ENCODE data around the gene TENT5C.

The TENT5C gene

GRCh38 chr1:117639741-117640140, 33.9 kb downstream of the TENT5C start:
- Histone ChIP-seq H3K4me3 (ENCODE audit: low read length, poor library complexity, severe bottlenecking) (no peak overlapping the region), H3K9me2 (replicated peaks; ENCODE audit: low read depth, low read length) (no peaks in the 10 kb centered on the region), H2AFZ (ENCODE audit: low read length) (no peak overlapping the region), H3K9ac (ENCODE audit: low read depth, low read length, poor library complexity, severe bottlenecking) (no peak overlapping the region), H3K79me2 (ENCODE audit: insufficient read depth, low read length) (no peaks in the 10 kb centered on the region), H3K27me3 (ENCODE audit: insufficient read depth, low read length, poor library complexity, severe bottlenecking) (no peaks in the 10 kb centered on the region), H3K9me3 (ENCODE audit: insufficient read depth, low read depth, low read length) (no peaks in the 10 kb centered on the region), H3K4me2 (ENCODE audit: low read depth, low read length, poor library complexity, severe bottlenecking) (no peak overlapping the region), H4K20me1 (ENCODE audit: insufficient read depth, low read length, poor library complexity, severe bottlenecking) (no peaks in the 10 kb centered on the region), H3K36me3 (ENCODE audit: insufficient read depth, low read length) (no peaks in the 10 kb centered on the region), H3F3A (ENCODE audit: low read depth) (no peaks in the 10 kb centered on the region), H3K4me1 (ENCODE audit: insufficient read depth, low read length, poor library complexity, severe bottlenecking) (peaks cover 27% of the 10 kb centered on the region)
- TF ChIP-seq, protein P1, sequence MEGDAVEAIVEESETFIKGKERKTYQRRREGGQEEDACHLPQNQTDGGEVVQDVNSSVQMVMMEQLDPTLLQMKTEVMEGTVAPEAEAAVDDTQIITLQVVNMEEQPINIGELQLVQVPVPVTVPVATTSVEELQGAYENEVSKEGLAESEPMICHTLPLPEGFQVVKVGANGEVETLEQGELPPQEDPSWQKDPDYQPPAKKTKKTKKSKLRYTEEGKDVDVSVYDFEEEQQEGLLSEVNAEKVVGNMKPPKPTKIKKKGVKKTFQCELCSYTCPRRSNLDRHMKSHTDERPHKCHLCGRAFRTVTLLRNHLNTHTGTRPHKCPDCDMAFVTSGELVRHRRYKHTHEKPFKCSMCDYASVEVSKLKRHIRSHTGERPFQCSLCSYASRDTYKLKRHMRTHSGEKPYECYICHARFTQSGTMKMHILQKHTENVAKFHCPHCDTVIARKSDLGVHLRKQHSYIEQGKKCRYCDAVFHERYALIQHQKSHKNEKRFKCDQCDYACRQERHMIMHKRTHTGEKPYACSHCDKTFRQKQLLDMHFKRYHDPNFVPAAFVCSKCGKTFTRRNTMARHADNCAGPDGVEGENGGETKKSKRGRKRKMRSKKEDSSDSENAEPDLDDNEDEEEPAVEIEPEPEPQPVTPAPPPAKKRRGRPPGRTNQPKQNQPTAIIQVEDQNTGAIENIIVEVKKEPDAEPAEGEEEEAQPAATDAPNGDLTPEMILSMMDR (conservative IDR thresholded peaks at IDR 0.05; ENCODE audit: low read length), result no peak
- TF ChIP-seq EZH2phosphoT487 (IDR thresholded peaks at IDR 0.05; ENCODE audit: borderline replicate concordance), result no peak

DNA sequence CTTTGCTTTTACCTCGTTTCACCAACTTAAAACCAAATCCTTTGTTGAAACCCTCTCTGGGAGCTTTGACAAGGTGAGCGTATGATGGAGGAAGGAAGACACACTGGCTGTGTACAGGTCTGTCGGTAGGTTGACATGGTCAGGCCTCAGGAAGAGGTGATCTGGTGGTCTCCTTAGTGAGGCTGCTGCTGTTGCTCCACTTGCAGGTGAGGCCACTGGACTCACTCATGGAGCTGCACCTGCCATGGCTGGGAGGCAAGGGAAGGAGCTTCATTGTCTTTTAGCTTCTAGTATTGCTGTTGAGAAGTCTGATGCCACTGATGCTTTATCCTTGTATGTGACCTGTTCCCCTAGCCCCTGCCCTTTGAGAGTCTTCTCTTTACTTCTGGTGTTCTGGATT, 35.7 kb downstream of the TENT5C start:
- H2AFZ ChIP-seq (ENCODE audit: low read length), result no peak overlapping the region

DNA sequence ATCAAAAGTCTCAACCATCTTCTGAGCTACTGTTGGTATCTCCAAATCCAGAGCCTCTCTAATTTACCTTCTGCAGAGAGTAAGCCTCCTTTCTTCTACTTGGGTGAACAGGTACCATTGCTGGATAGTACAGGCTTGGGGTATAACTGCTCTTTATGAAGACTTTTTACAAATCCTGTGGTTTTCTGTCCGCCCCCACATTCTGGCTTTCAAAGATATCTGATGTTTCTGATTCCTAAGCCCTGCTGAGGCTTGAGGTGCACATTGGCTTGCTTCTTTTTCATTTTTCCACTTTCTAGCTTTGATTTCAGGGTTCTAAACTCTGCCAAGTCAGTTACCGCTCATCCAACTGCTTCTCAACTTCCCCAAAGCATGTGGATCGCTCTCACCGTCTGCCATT, 37.1 kb downstream of the TENT5C start:
- Histone ChIP-seq H3K9me3 (ENCODE audit: insufficient read depth, low read depth, low read length) (no peaks in the 10 kb centered on the region), H3K4me1 (ENCODE audit: insufficient read depth, low read length, poor library complexity, severe bottlenecking) (peaks cover 23% of the 10 kb centered on the region), H2AFZ (ENCODE audit: low read length) (no peak overlapping the region), H3K36me3 (ENCODE audit: insufficient read depth, low read length) (no peaks in the 10 kb centered on the region), H3K27me3 (ENCODE audit: insufficient read depth, low read length, poor library complexity, severe bottlenecking) (no peaks in the 10 kb centered on the region), H3K4me3 (ENCODE audit: low read length, poor library complexity, severe bottlenecking) (no peak overlapping the region), H4K20me1 (ENCODE audit: insufficient read depth, low read length, poor library complexity, severe bottlenecking) (no peaks in the 10 kb centered on the region), H3K9me2 (replicated peaks; ENCODE audit: low read depth, low read length) (no peaks in the 10 kb centered on the region), H3K9ac (ENCODE audit: low read depth, low read length, poor library complexity, severe bottlenecking) (no peak overlapping the region), H3K4me2 (ENCODE audit: low read depth, low read length, poor library complexity, severe bottlenecking) (no peak overlapping the region), H3K79me2 (ENCODE audit: insufficient read depth, low read length) (no peaks in the 10 kb centered on the region), H3F3A (ENCODE audit: low read depth) (no peaks in the 10 kb centered on the region)
- TF ChIP-seq EZH2phosphoT487 (IDR thresholded peaks at IDR 0.05; ENCODE audit: borderline replicate concordance), result no peak
- TF ChIP-seq, protein P1 (conservative IDR thresholded peaks at IDR 0.05; ENCODE audit: low read length), result no peak

More for the DNA sequence above, 35.7 kb downstream of the TENT5C start:
- Histone ChIP-seq H3K4me1 (ENCODE audit: insufficient read depth, low read length, poor library complexity, severe bottlenecking) (peaks cover 29% of the 10 kb centered on the region), H3K27me3 (ENCODE audit: insufficient read depth, low read length, poor library complexity, severe bottlenecking) (no peaks in the 10 kb centered on the region), H3K4me2 (ENCODE audit: low read depth, low read length, poor library complexity, severe bottlenecking) (no peak overlapping the region), H4K20me1 (ENCODE audit: insufficient read depth, low read length, poor library complexity, severe bottlenecking) (no peaks in the 10 kb centered on the region), H3K79me2 (ENCODE audit: insufficient read depth, low read length) (no peaks in the 10 kb centered on the region), H3K4me3 (ENCODE audit: low read length, poor library complexity, severe bottlenecking) (no peak overlapping the region), H3K9me3 (ENCODE audit: insufficient read depth, low read depth, low read length) (no peaks in the 10 kb centered on the region), H3K36me3 (ENCODE audit: insufficient read depth, low read length) (no peaks in the 10 kb centered on the region), H3F3A (ENCODE audit: low read depth) (no peaks in the 10 kb centered on the region), H3K9me2 (replicated peaks; ENCODE audit: low read depth, low read length) (no peaks in the 10 kb centered on the region), H3K9ac (ENCODE audit: low read depth, low read length, poor library complexity, severe bottlenecking) (no peak overlapping the region)
- no peak for TF ChIP-seq EZH2phosphoT487 (IDR thresholded peaks at IDR 0.05; ENCODE audit: borderline replicate concordance)
- TF ChIP-seq, protein P1 (conservative IDR thresholded peaks at IDR 0.05; ENCODE audit: low read length), result no peak
